HG02943 (cell line): ENCODE measurements around the gene PRKG1.
A peak's percentile ranks its signal among the peaks of the same experiment; 100 is the strongest.
"Not testable (repeated sequence)": the region's sequence is repeated elsewhere in the genome, so short reads cannot be mapped to it uniquely, and the experiment has no call there.

Source experiments
- ATAC-seq: cut with Tn5 transposase; IDR thresholded peaks from one replicate; pipeline ENCODE4 v1.9.1; 2021; ENCODE audit warnings: mild to moderate bottlenecking, low read depth, moderate library complexity; ENCODE audit not compliant: unreplicated experiment

Gene PRKG1

GRCh38 chr10:51667678-51668335 lies 593.5 kb downstream of the PRKG1 start:
- ATAC-seq = no peak

GRCh38 chr10:51668336-51668689 lies 594.0 kb downstream of the PRKG1 start:
- no peak for ATAC-seq

- ATAC-seq = no peak
Observed at GRCh38 chr10:51669041-51669440, 594.8 kb downstream of the PRKG1 start.

GRCh38 chr10:51672039-51672535 lies 597.8 kb downstream of the PRKG1 start:
- no peak for ATAC-seq

GRCh38 chr10:51675088-51675487 lies 600.8 kb downstream of the PRKG1 start:
- no peak for ATAC-seq

- no peak for ATAC-seq
Observed at GRCh38 chr10:51679841-51680240, 605.6 kb downstream of the PRKG1 start.

- no peak for ATAC-seq
Observed at GRCh38 chr10:51683031-51683691, 608.9 kb downstream of the PRKG1 start.

GRCh38 chr10:51685768-51686167 lies 611.5 kb downstream of the PRKG1 start:
- ATAC-seq = no peak

GRCh38 chr10:51687296-51687695 lies 613.0 kb downstream of the PRKG1 start:
- no peak for ATAC-seq

GRCh38 chr10:51688826-51689225 lies 614.5 kb downstream of the PRKG1 start:
- not testable (repeated sequence) for ATAC-seq

GRCh38 chr10:51689536-51689935 lies 615.2 kb downstream of the PRKG1 start:
- ATAC-seq = no peak

GRCh38 chr10:51691135-51691534 lies 616.8 kb downstream of the PRKG1 start:
- ATAC-seq = no peak

GRCh38 chr10:51694086-51694768 lies 619.9 kb downstream of the PRKG1 start:
- no peak for ATAC-seq

- ATAC-seq = no peak
Observed at GRCh38 chr10:51696251-51696650, 622.0 kb downstream of the PRKG1 start.

GRCh38 chr10:51698473-51699063 lies 624.3 kb downstream of the PRKG1 start:
- no peak for ATAC-seq

- peak; percentile 40 for ATAC-seq
Observed at GRCh38 chr10:51699145-51699474, 624.8 kb downstream of the PRKG1 start.

- ATAC-seq = peak; percentile 95
Observed at GRCh38 chr10:51699475-51700227, 625.4 kb downstream of the PRKG1 start, which contains the start of gene CSTF2T. TSS of gene CSTF2T (minus strand) at chr10:51699595. CDS start at chr10:51699549, 46 bp downstream.

- ATAC-seq = no peak
Observed at GRCh38 chr10:51700228-51700817, 626.0 kb downstream of the PRKG1 start.

- no peak for ATAC-seq
Observed at GRCh38 chr10:51705774-51706173, 631.5 kb downstream of the PRKG1 start.

- ATAC-seq = no peak
Observed at GRCh38 chr10:51706225-51706624, 631.9 kb downstream of the PRKG1 start.
